HCT116 (cell line): Measurements from ENCODE around the gene KCNJ14. TPM values are rescaled to one million over a fixed set of nuclear protein-coding genes. Genes with fewer than 3 reads are reported as not detected.

ENCODE experiments used
- ATAC-seq: fragments of 200-7000 bp; cut with Tn5 transposase; 2 replicates; pipeline ENCODE4 v1.9.1; 2020; ENCODE audit warnings: mild to moderate bottlenecking, moderate library complexity
- BruUV-seq: library from RNA; stranded (reverse); fragments of 400-500 nt; replicated peaks from 2 replicates; lab custom pipeline; 2021; lab: Mats Ljungman, UMichigan
- CTCF ChIA-PET: fragments of 300-600 bp; sonication (Branson Sonifier 250); formaldehyde crosslinking; loops from one replicate; lab custom pipeline; 2021; ENCODE audit warnings: antibody characterized with exemption; lab: Charles Lee
- POLR2A ChIA-PET: fragments of 300-600, 350-600 bp; sonication (Branson Sonifier 250); formaldehyde crosslinking; loops from one replicate; lab custom pipeline; 2021; ENCODE audit warnings: antibody characterized with exemption; lab: Charles Lee
- RAD21 ChIA-PET, 2 experiments: fragments of 300-600 bp; sonication (Branson Sonifier 250); formaldehyde crosslinking; loops; one replicate each; lab custom pipeline; 2023; ENCODE audit warnings: low total read pairs in 2 of 2; ENCODE audit not compliant: uncharacterized antibody in 2 of 2, unreplicated experiment in 2 of 2, low non-redundant PET in 1 of 2; lab: Charles Lee
- DNase-seq: peaks from one replicate; pipeline ENCODE4 v3.0.0-alpha.2; 2010; ENCODE audit warnings: low read depth, low spot score
- H2AFZ ChIP-seq: fragments of 200-600 bp; shearing (Covaris generic), sonication (generic); 2 replicates; pipeline ENCODE4 v1.6.1; 2017; ENCODE audit warnings: low read depth, mixed run types, mixed read lengths, antibody characterized with exemption, low read length; ENCODE audit not compliant: poor library complexity, severe bottlenecking
- H3K27ac ChIP-seq: 2 replicates; pipeline ENCODE4 v1.5.1; 2012; ENCODE audit warnings: low read depth, low read length
- H3K27me3 ChIP-seq: fragments of 200-600 bp; sonication (generic); 2 replicates; pipeline ENCODE4 v1.6.1; 2016; ENCODE audit warnings: mixed run types, low read length, mixed read lengths; ENCODE audit not compliant: insufficient read depth
- H3K36me3 ChIP-seq, 2 experiments: fragments of 200-500 bp in 1 of 2; fragments of 200-600 bp in 1 of 2; sonication (Bioruptor generic) in 1 of 2; sonication (generic) in 1 of 2; 2 replicates each; pipeline versions ENCODE4 v1.5.1 to v1.6.1; 2014 to 2016; ENCODE audit warnings: low read length in 2 of 2, inconsistent platforms in 1 of 2, mixed read lengths in 1 of 2, mixed run types in 1 of 2; ENCODE audit not compliant: insufficient read depth in 2 of 2, control insufficient read depth in 1 of 2
- H3K4me1 ChIP-seq, 2 experiments: fragments of 200-600 bp in 1 of 2; sonication (generic) in 1 of 2; 2 replicates each; pipeline versions ENCODE4 v1.5.1 to v1.6.1; 2012 to 2017; ENCODE audit warnings: low read length in 2 of 2, inconsistent platforms in 1 of 2, mild to moderate bottlenecking in 1 of 2, mixed read lengths in 1 of 2, mixed run types in 1 of 2, moderate library complexity in 1 of 2; ENCODE audit not compliant: insufficient read depth in 2 of 2, control insufficient read depth in 1 of 2
- H3K4me2 ChIP-seq: fragments of 200-600 bp; sonication (generic); 2 replicates; pipeline ENCODE4 v1.6.1; 2017; ENCODE audit warnings: mixed run types, low read length, mixed read lengths
- H3K4me3 ChIP-seq, 2 experiments: fragments of 200-600 bp in 1 of 2; sonication (generic) in 1 of 2; replicated peaks in 1 of 2; 2 replicates each; pipeline ENCODE4 v1.5.1; 2011 to 2016; ENCODE audit warnings: low read length in 2 of 2, control low read depth in 1 of 2, low read depth in 1 of 2, mild to moderate bottlenecking in 1 of 2, mixed read lengths in 1 of 2, mixed run types in 1 of 2
- H3K79me2 ChIP-seq: fragments of 200-600 bp; sonication (generic); 2 replicates; pipeline ENCODE4 v1.6.1; 2017; ENCODE audit warnings: mild to moderate bottlenecking, mixed run types, low read length, moderate library complexity, mixed read lengths; ENCODE audit not compliant: insufficient read depth
- H3K9ac ChIP-seq: fragments of 200-600 bp; sonication (generic); 2 replicates; pipeline ENCODE4 v1.6.1; 2016; ENCODE audit warnings: low read length, mixed read lengths
- H3K9me2 ChIP-seq: fragments of 200-600 bp; sonication (generic), shearing (Covaris generic); 2 replicates; pipeline ENCODE4 v1.6.1; 2017; ENCODE audit warnings: mixed run types, mild to moderate bottlenecking, moderate library complexity; ENCODE audit not compliant: insufficient read depth
- H3K9me3 ChIP-seq, 2 experiments: fragments of 200-500 bp in 1 of 2; fragments of 200-600 bp in 1 of 2; sonication (Bioruptor generic) in 1 of 2; sonication (generic) in 1 of 2; 2 replicates each; pipeline ENCODE4 v1.6.1; 2014 to 2017; ENCODE audit warnings: low read length in 2 of 2, mixed read lengths in 2 of 2, inconsistent platforms in 1 of 2, low read depth in 1 of 2, mild to moderate bottlenecking in 1 of 2, mixed run types in 1 of 2, moderate library complexity in 1 of 2; ENCODE audit not compliant: control insufficient read depth in 1 of 2, insufficient read depth in 1 of 2
- H4K20me1 ChIP-seq: fragments of 200-600 bp; sonication (generic), shearing (Covaris generic); 2 replicates; pipeline ENCODE4 v1.6.1; 2017; ENCODE audit warnings: mixed run types, mild to moderate bottlenecking, moderate library complexity; ENCODE audit not compliant: insufficient read depth
- CBX3 ChIP-seq: IDR thresholded peaks from 2 replicates; pipeline ENCODE4 v1.6.1; 2012; ENCODE audit warnings: low read depth
- CEBPB ChIP-seq: IDR thresholded peaks from 2 replicates; pipeline ENCODE4 v1.6.1; 2012; ENCODE audit warnings: low read depth
- EZH2 ChIP-seq: fragments of 200-600 bp; sonication (generic); IDR thresholded peaks from 2 replicates; pipeline ENCODE4 v1.6.1; 2017; ENCODE audit warnings: antibody characterized with exemption, mixed run types
- POLR2AphosphoS5 ChIP-seq: IDR thresholded peaks from 2 replicates; pipeline ENCODE4 v1.6.1; 2011; ENCODE audit warnings: mild to moderate bottlenecking, low read depth, low read length, moderate library complexity
- RAD21 ChIP-seq: IDR thresholded peaks from 2 replicates; pipeline ENCODE4 v1.6.1; 2012; ENCODE audit warnings: low read depth, mild to moderate bottlenecking
- SIN3A ChIP-seq: IDR thresholded peaks from 2 replicates; pipeline ENCODE4 v1.6.1; 2012; ENCODE audit warnings: low read depth
- YY1 ChIP-seq: IDR thresholded peaks from 2 replicates; pipeline ENCODE4 v1.6.1; 2011; ENCODE audit warnings: low read length, low read depth, moderate library complexity, mild to moderate bottlenecking; ENCODE audit not compliant: insufficient replicate concordance; ENCODE audit errors: extremely low read depth
- intact Hi-C: fragments of 100-400 bp; cut with micrococcal nuclease; formaldehyde crosslinking; loops from 2 replicates; pipeline ENCODE4 v1.10.0; 2022
- total RNA-seq: library from RNA; stranded (reverse); gene quantifications from one replicate; pipeline ENCODE4 v1.2.1, GENCODE V29; 2021; ENCODE audit not compliant: unreplicated experiment

KCNJ14 gene
- total RNA-seq, 1 experiment from 2014 or later = 2.5 TPM

- Histone ChIP-seq H3K27me3 (no peaks in the 10 kb centered on the region), H4K20me1 (no peaks in the 10 kb centered on the region), H3K4me1 (peaks cover 0 to 20% of the 10 kb centered on the region in 2 experiments; a peak in 1 of 4 replicates), H3K9ac (no peak overlapping the region), H3K9me3 (no peaks in the 10 kb centered on the region), H3K27ac (no peak overlapping the region), H3K4me3 (no peak overlapping the region), H2AFZ (no peak overlapping the region), H3K9me2 (no peaks in the 10 kb centered on the region), H3K4me2 (no peak overlapping the region), H3K79me2 (no peaks in the 10 kb centered on the region), H3K36me3 (no peaks in the 10 kb centered on the region)
- intact Hi-C loops = no loop called here
- TF ChIP-seq EZH2 = no peak
- TF ChIP-seq YY1 = no peak
- TF ChIP-seq POLR2AphosphoS5 = no peak
- TF ChIP-seq SIN3A = no peak
- TF ChIP-seq CEBPB = no peak
- ChIA-PET CTCF (interaction anchor here (1.1 to 6.6 kb wide), 2 partner anchors 18 to 78 kb away, joined by 3 to 276 read pairs; no protein-coding TSS in a partner anchor), POLR2A (no interaction called here), RAD21 (interaction anchor here in 1 of 2 experiments (5.4 kb wide), 1 partner anchor 76 kb away, joined by 75 read pairs; no protein-coding TSS in a partner anchor)
- DNase-seq (no peak), ATAC-seq (no peak)
- no TSS peak for BruUV-seq
These were observed 52.6 kb downstream of the KCNJ14 start for GRCh38 chr19:48507911-48508439.

GRCh38 chr19:48508729-48509411 is 53.5 kb downstream of the KCNJ14 start:
- CTCF ChIA-PET = interaction anchor here (0.5 to 6.6 kb wide), 4 partner anchors 19 to 467 kb away, joined by 3 to 276 read pairs (median 4); no protein-coding TSS in a partner anchor
- no peaks in the 10 kb centered on the region for H3K27me3 ChIP-seq
- RAD21 ChIA-PET = interaction anchor here in 1 of 2 experiments (0.5 to 5.4 kb wide), 2 partner anchors 75 to 79 kb away, joined by 3 to 75 read pairs; no protein-coding TSS in a partner anchor
- no peak overlapping the region for H3K4me3 ChIP-seq
- DNase-seq = no peak
- no peak for TF ChIP-seq CBX3
- TF ChIP-seq RAD21 = no peak
- H3K27ac ChIP-seq = no peak overlapping the region
- H2AFZ ChIP-seq = no peak overlapping the region
- H3K79me2 ChIP-seq = no peaks in the 10 kb centered on the region
- H3K9me2 ChIP-seq = no peaks in the 10 kb centered on the region
- no peak overlapping the region for H3K4me2 ChIP-seq
- POLR2A ChIA-PET = no interaction called here
- no peak overlapping the region for H3K9ac ChIP-seq
- H4K20me1 ChIP-seq = no peaks in the 10 kb centered on the region
- peaks cover 0 to 24% of the 10 kb centered on the region in 2 experiments; a peak in 2 of 4 replicates for H3K4me1 ChIP-seq
- ATAC-seq = no peak
- intact Hi-C loops = no loop called here
- H3K36me3 ChIP-seq = no peaks in the 10 kb centered on the region
- no peaks in the 10 kb centered on the region for H3K9me3 ChIP-seq
- no TSS peak for BruUV-seq
